H1 (cell line): ENCODE data around the gene LGALS9. TPM values are rescaled to one million over a fixed set of nuclear protein-coding genes. Genes with fewer than 3 reads are reported as not detected.

Experiments
- CTCF ChIA-PET: fragments of 300-600 bp; sonication (Branson Sonifier 250); formaldehyde crosslinking; loops from one replicate; lab custom pipeline; 2021; ENCODE audit not compliant: partially characterized antibody; lab: Charles Lee
- POLR2A ChIA-PET: fragments of 300-600 bp; sonication (Branson Sonifier 250); formaldehyde crosslinking; loops from one replicate; lab custom pipeline; 2021; ENCODE audit warnings: inconsistent platforms; ENCODE audit not compliant: partially characterized antibody; lab: Charles Lee
- DNase-seq, 2 experiments: peaks; one replicate each; pipeline versions ENCODE4 v3.0.0 to v3.0.0-alpha.2; 2010 to 2022; ENCODE audit warnings: low spot score in 2 of 2, low read depth in 1 of 2, mixed read lengths in 1 of 2
- FAIRE-seq: peaks from 2 replicates; lab custom pipeline; 2011; peaks lifted over from hg19 to GRCh38; lab: Jason Lieb, UNC
- H2AFZ ChIP-seq: 2 replicates; pipeline ENCODE4 v1.8.1; 2012; ENCODE audit warnings: low read length, inconsistent platforms
- H2AK5ac ChIP-seq: 2 replicates; pipeline ENCODE4 v1.6.1; 2013; ENCODE audit warnings: low read depth, low read length
- H2BK120ac ChIP-seq: replicated peaks from 2 replicates; pipeline ENCODE3; 2013; ENCODE audit warnings: low read depth, low read length, inconsistent platforms
- H2BK12ac ChIP-seq: 2 replicates; pipeline ENCODE4 v1.6.1; 2013; ENCODE audit warnings: low read depth, low read length
- H2BK15ac ChIP-seq: 2 replicates; pipeline ENCODE4 v1.6.1; 2013; ENCODE audit warnings: low read length
- H2BK20ac ChIP-seq: 2 replicates; pipeline ENCODE4 v1.6.1; 2013; ENCODE audit warnings: low read length
- H2BK5ac ChIP-seq: 2 replicates; pipeline ENCODE4 v1.6.1; 2013; ENCODE audit warnings: low read depth, low read length
- H3K14ac ChIP-seq: 2 replicates; pipeline ENCODE4 v1.6.1; 2013; ENCODE audit warnings: inconsistent platforms; ENCODE audit not compliant: insufficient read length
- H3K18ac ChIP-seq: 2 replicates; pipeline ENCODE4 v1.6.1; 2013; ENCODE audit warnings: low read length; ENCODE audit errors: extremely low read depth
- H3K23ac ChIP-seq: 2 replicates; pipeline ENCODE4 v1.6.1; 2013; ENCODE audit warnings: inconsistent platforms; ENCODE audit not compliant: insufficient read length
- H3K23me2 ChIP-seq: 2 replicates; pipeline ENCODE4 v1.6.1; 2013; ENCODE audit warnings: low read depth, low read length
- H3K27ac ChIP-seq: 2 replicates; pipeline ENCODE4 v1.6.1; 2011; ENCODE audit warnings: low read depth, low read length, inconsistent platforms
- H3K27me3 ChIP-seq, 4 experiments: replicated peaks in 1 of 4; 1 replicate in 1 of 4; 2 replicates in 3 of 4; pipeline versions ENCODE4 v1.6.1 to v1.8.1; 2011 to 2013; ENCODE audit warnings: low read length in 3 of 4, mild to moderate bottlenecking in 3 of 4, inconsistent platforms in 2 of 4, mixed read lengths in 2 of 4, moderate library complexity in 1 of 4; ENCODE audit not compliant: control insufficient read depth in 3 of 4, insufficient read depth in 3 of 4; ENCODE audit errors: extremely low read depth in 1 of 4
- H3K36me3 ChIP-seq, 4 experiments: 2 replicates each; pipeline versions ENCODE4 v1.6.1 to v1.8.1; 2011 to 2013; ENCODE audit warnings: mild to moderate bottlenecking in 4 of 4, low read length in 3 of 4, moderate library complexity in 2 of 4, control low read depth in 1 of 4, inconsistent platforms in 1 of 4; ENCODE audit not compliant: insufficient read depth in 4 of 4, control insufficient read depth in 2 of 4
- H3K4ac ChIP-seq: replicated peaks from 2 replicates; pipeline ENCODE3; 2013; ENCODE audit warnings: low read length, low read depth, mixed read lengths, inconsistent platforms; ENCODE audit not compliant: insufficient read length
- H3K4me1 ChIP-seq, 4 experiments: replicated peaks in 1 of 4; 1 replicate in 1 of 4; 2 replicates in 3 of 4; pipeline versions ENCODE4 v1.6.1 to v1.8.1; 2011 to 2013; ENCODE audit warnings: low read length in 3 of 4, inconsistent platforms in 2 of 4, mixed read lengths in 1 of 4; ENCODE audit not compliant: insufficient read depth in 4 of 4, control insufficient read depth in 3 of 4
- H3K4me2 ChIP-seq, 2 experiments: 2 replicates each; pipeline versions ENCODE4 v1.6.1 to v1.8.1; 2011 to 2013; ENCODE audit warnings: low read depth in 2 of 2, low read length in 2 of 2, control low read depth in 1 of 2, inconsistent platforms in 1 of 2, mild to moderate bottlenecking in 1 of 2; ENCODE audit not compliant: insufficient read depth in 1 of 2
- H3K4me3 ChIP-seq, 4 experiments: fragments of 200-600, 300-600 bp in 1 of 4; sonication (generic), shearing (Covaris generic), sonication (Bioruptor Twin) in 1 of 4; 2 replicates each; pipeline versions ENCODE4 v1.5.1 to v1.8.1; 2011 to 2016; ENCODE audit warnings: low read length in 4 of 4, low read depth in 3 of 4, control low read depth in 2 of 4, inconsistent platforms in 2 of 4, mild to moderate bottlenecking in 2 of 4, mixed read lengths in 1 of 4, moderate library complexity in 1 of 4; ENCODE audit not compliant: insufficient read depth in 2 of 4; ENCODE audit errors: extremely low read depth in 1 of 4
- H3K56ac ChIP-seq: replicated peaks from 2 replicates; pipeline ENCODE3; 2013; ENCODE audit warnings: low read depth, mild to moderate bottlenecking, mixed read lengths, low read length, inconsistent platforms; ENCODE audit not compliant: insufficient read length
- H3K79me1 ChIP-seq: 2 replicates; pipeline ENCODE4 v1.6.1; 2013; ENCODE audit warnings: low read depth, low read length, control low read depth
- H3K79me2 ChIP-seq, 2 experiments: 2 replicates each; pipeline versions ENCODE4 v1.6.1 to v1.8.1; 2012 to 2013; ENCODE audit warnings: low read length in 2 of 2, mild to moderate bottlenecking in 2 of 2, inconsistent platforms in 1 of 2; ENCODE audit not compliant: insufficient read depth in 2 of 2, control insufficient read depth in 1 of 2
- H3K9ac ChIP-seq, 4 experiments: replicated peaks in 1 of 4; 1 replicate in 1 of 4; 2 replicates in 3 of 4; pipeline versions ENCODE4 v1.6.1 to v1.8.1; 2011 to 2013; ENCODE audit warnings: low read depth in 3 of 4, low read length in 3 of 4, control low read depth in 2 of 4, mild to moderate bottlenecking in 2 of 4, moderate library complexity in 2 of 4, inconsistent platforms in 1 of 4; ENCODE audit errors: extremely low read depth in 1 of 4
- H3K9me3 ChIP-seq, 2 experiments: 2 replicates each; pipeline versions ENCODE4 v1.6.1 to v1.8.1; 2012 to 2013; ENCODE audit warnings: mild to moderate bottlenecking in 2 of 2, moderate library complexity in 2 of 2, control low read depth in 1 of 2, inconsistent platforms in 1 of 2, low read depth in 1 of 2, low read length in 1 of 2, mixed read lengths in 1 of 2; ENCODE audit not compliant: insufficient read depth in 2 of 2
- H4K20me1 ChIP-seq, 2 experiments: replicated peaks in 1 of 2; 2 replicates each; pipeline versions ENCODE3 to v1.8.1; 2011 to 2013; ENCODE audit warnings: inconsistent platforms in 2 of 2, low read length in 2 of 2, mild to moderate bottlenecking in 1 of 2; ENCODE audit not compliant: insufficient read depth in 2 of 2, control insufficient read depth in 1 of 2
- H4K5ac ChIP-seq: 2 replicates; pipeline ENCODE4 v1.6.1; 2013; ENCODE audit warnings: low read length, low read depth, mixed read lengths, inconsistent platforms; ENCODE audit not compliant: insufficient read length
- H4K8ac ChIP-seq: 2 replicates; pipeline ENCODE4 v1.8.0; 2013; ENCODE audit warnings: mild to moderate bottlenecking, moderate library complexity, low read length, inconsistent platforms; ENCODE audit not compliant: insufficient read depth; ENCODE audit errors: extremely low read depth
- H4K91ac ChIP-seq: replicated peaks from 2 replicates; pipeline ENCODE3; 2013; ENCODE audit warnings: low read length, mixed read lengths, inconsistent platforms; ENCODE audit not compliant: insufficient read length
- ATF3 ChIP-seq: IDR thresholded peaks from 2 replicates; pipeline ENCODE4 v1.6.1; 2011; ENCODE audit warnings: low read depth, mild to moderate bottlenecking, low read length; ENCODE audit not compliant: insufficient read depth
- CBX5 ChIP-seq: fragments of 300-800, 300-1000 bp; sonication (generic); IDR thresholded peaks from 2 replicates; pipeline ENCODE4 v1.7.1; 2016; ENCODE audit warnings: antibody characterized with exemption, low read length, low read depth
- CHD2 ChIP-seq: IDR thresholded peaks from 2 replicates; pipeline ENCODE4 v1.6.1; 2012; ENCODE audit warnings: low read length, improper control_type of control experiment
- EZH2 ChIP-seq: fragments of 200-600 bp; sonication (generic); IDR thresholded peaks from 2 replicates; pipeline ENCODE4 v1.7.1; 2012; ENCODE audit warnings: low read depth, mild to moderate bottlenecking, moderate library complexity, low read length, inconsistent platforms; ENCODE audit not compliant: severe bottlenecking
- FOSL1 ChIP-seq: IDR thresholded peaks from 2 replicates; pipeline ENCODE4 v1.6.1; 2011; ENCODE audit warnings: mild to moderate bottlenecking, low read depth, low read length, moderate library complexity; ENCODE audit not compliant: insufficient read depth
- GABPA ChIP-seq: IDR thresholded peaks from 2 replicates; pipeline ENCODE4 v1.6.1; 2011; ENCODE audit warnings: mild to moderate bottlenecking, low read length, moderate library complexity, borderline replicate concordance; ENCODE audit not compliant: insufficient read depth
- HDAC6 ChIP-seq: IDR thresholded peaks from one replicate; pipeline ENCODE4 v1.7.1; 2012; ENCODE audit warnings: low read depth, mild to moderate bottlenecking, inconsistent platforms, low read length, moderate library complexity
- KDM1A ChIP-seq: fragments of 200-600, 300-600 bp; sonication (generic); IDR thresholded peaks from 2 replicates; pipeline ENCODE4 v1.7.1; 2016; ENCODE audit warnings: mild to moderate bottlenecking, low read length, borderline replicate concordance
- MAX ChIP-seq: IDR thresholded peaks from 2 replicates; pipeline ENCODE4 v1.6.1; 2012; ENCODE audit warnings: inconsistent platforms
- RBBP5 ChIP-seq: IDR thresholded peaks from 2 replicates; pipeline ENCODE4 v1.7.1; 2012; ENCODE audit warnings: low read depth, mild to moderate bottlenecking, inconsistent platforms, low read length, moderate library complexity, borderline replicate concordance
- SIX5 ChIP-seq: IDR thresholded peaks from 2 replicates; pipeline ENCODE4 v1.6.1; 2011; ENCODE audit warnings: mild to moderate bottlenecking, low read depth, low read length
- SP1 ChIP-seq: IDR thresholded peaks from 2 replicates; pipeline ENCODE4 v1.6.1; 2011; ENCODE audit warnings: low read depth, low read length
- SP4 ChIP-seq: IDR thresholded peaks from 2 replicates; pipeline ENCODE4 v1.6.1; 2012; ENCODE audit warnings: low read length, inconsistent platforms
- WGBS, 2 experiments: shearing (Covaris generic) in 1 of 2; methylation state at CpG; one replicate each; pipeline versions ENCODE4 v1.1.6 to v1.1.7; 2013 to 2015; ENCODE audit warnings: low lambda C conversion rate in 2 of 2, mixed read lengths in 2 of 2, inconsistent platforms in 1 of 2, low coverage in 1 of 2, missing lambda C conversion rate in 1 of 2; ENCODE audit not compliant: insufficient replicate concordance in 2 of 2, insufficient coverage in 1 of 2, insufficient read length in 1 of 2; ENCODE audit errors: extremely low coverage in 1 of 2, missing lambda C conversion rate in 1 of 2; 5-methylcytosine and 5-hydroxymethylcytosine counted together
- polyA plus RNA-seq, 7 experiments: library from polyadenylated mRNA; depleted of rRNA in 3 of 7; stranded (reverse) in 5 of 7; unstranded in 2 of 7; fragments of >200 nt in 5 of 7; fragments of 200-250 nt in 2 of 7; gene quantifications; 1 replicate in 5 of 7; 2 replicates in 1 of 7; 4 replicates in 1 of 7; pipeline versions ENCODE4 v1.2.1 to v1.2.3, GENCODE V29; 2011 to 2013; ENCODE audit warnings: missing spikeins in 2 of 7, mixed read lengths in 2 of 7
- total RNA-seq: library from RNA; stranded (reverse); fragmentation: NEBNext Ultra II Directional; extraction: Animal tissue kit (Norgen Biotek cat#: 25700); gene quantifications from 2 replicates; pipeline ENCODE4 v1.2.1, GENCODE V29; 2021

The LGALS9 gene
- total and polyA plus RNA-seq, 2 of the 8 experiments (the other 6 are each of a cell fraction or from before 2014, with no cell fraction given): 0.95 to 1.7 TPM

GRCh38 chr17:27649929-27650328 is 18.9 kb downstream of the LGALS9 start:
- Histone ChIP-seq H3K14ac (no peak overlapping the region), H3K4me1 (peaks cover 0 to 4% (median 0%) of the 10 kb centered on the region in 4 experiments; a peak in 1 of 7 replicates), H3K4me2 (no peak overlapping the region), H3K18ac (no peak overlapping the region), H3K36me3 (no peaks in the 10 kb centered on the region), H4K5ac (no peak overlapping the region), H3K56ac (no peak overlapping the region), H3K9me3 (no peaks in the 10 kb centered on the region), H2AK5ac (no peak overlapping the region), H3K23me2 (no peaks in the 10 kb centered on the region), H3K4ac (no peak overlapping the region), H2AFZ (no peak overlapping the region), H4K91ac (no peak overlapping the region), H4K20me1 (no peaks in the 10 kb centered on the region), H2BK12ac (no peak overlapping the region; the same call in 1 of the 2 replicates), H2BK120ac (no peak overlapping the region), H3K79me2 (no peaks in the 10 kb centered on the region), H2BK20ac (no peak overlapping the region), H3K27me3 (no peaks in the 10 kb centered on the region), H2BK15ac (no peak overlapping the region), H3K9ac (no peak overlapping the region), H2BK5ac (no peak overlapping the region), H3K4me3 (no peak overlapping the region), H4K8ac (no peak overlapping the region), H3K23ac (no peak overlapping the region), H3K27ac (no peak overlapping the region), H3K79me1 (no peaks in the 10 kb centered on the region)
- POLR2A ChIA-PET: no interaction called here
- WGBS, 2 experiments: 96% methylated on average over 16 of the region's 16 CpGs; no CpG with 5 or more reads in 1 of the 2 experiments
- CTCF ChIA-PET: interaction anchor here (0.8 to 18.4 kb wide), 20 partner anchors 10 to 413 kb away, joined by 3 to 338 read pairs (median 8); partner anchors contain the start of gene LGALS9
- FAIRE-seq (no peak), DNase-seq (no peak)
- TF ChIP-seq FOSL1 (no peak), CBX5 (no peak), GABPA (no peak), CHD2 (no peak), ATF3 (no peak), SP1 (no peak), HDAC6 (no peak), SIX5 (no peak), KDM1A (no peak), SP4 (no peak), MAX (no peak), RBBP5 (no peak), EZH2 (no peak)
